Mesothelial cell of epicardium (in vitro differentiated cells): Measurements from ENCODE around the gene GOLPH3. TPM values are rescaled to one million over a fixed set of nuclear protein-coding genes. Genes with fewer than 3 reads are reported as not detected.

ENCODE experiments used
- DNase-seq, 2 experiments: peaks; one replicate each; pipeline ENCODE4 v3.0.0; 2021; ENCODE audit warnings: low spot score in 2 of 2; ENCODE audit not compliant: unreplicated experiment in 2 of 2
- H3K27ac Mint-ChIP-seq: 2 replicates; pipeline ENCODE4 v1.8.0; 2021; ENCODE audit warnings: mixed read lengths
- H3K27me3 Mint-ChIP-seq: 2 replicates; pipeline ENCODE4 v1.8.0; 2021; ENCODE audit warnings: low read depth, mixed read lengths
- H3K36me3 Mint-ChIP-seq: 2 replicates; pipeline ENCODE4 v1.8.0; 2021; ENCODE audit warnings: mixed read lengths
- H3K4me1 Mint-ChIP-seq: 2 replicates; pipeline ENCODE4 v1.8.0; 2021; ENCODE audit warnings: mixed read lengths
- H3K4me3 Mint-ChIP-seq: 2 replicates; pipeline ENCODE4 v1.8.0; 2021; ENCODE audit warnings: mild to moderate bottlenecking, moderate library complexity, mixed read lengths
- H3K9me3 Mint-ChIP-seq: 2 replicates; pipeline ENCODE4 v1.8.0; 2021; ENCODE audit warnings: mixed read lengths
- total RNA-seq: library from RNA; stranded (reverse); gene quantifications from 3 replicates; pipeline ENCODE4 v1.2.1, GENCODE V29; 2021
- TF ChIP-seq, protein P1 (sequence below): fragments of 200-600 bp; sonication (generic); IDR thresholded peaks from one replicate; pipeline ENCODE4 v1.5.0; 2021; ENCODE audit warnings: antibody characterized with exemption; ENCODE audit not compliant: unreplicated experiment

The GOLPH3 gene
- total RNA-seq, 1 donor from 2014 or later = 73.7 TPM

DNA sequence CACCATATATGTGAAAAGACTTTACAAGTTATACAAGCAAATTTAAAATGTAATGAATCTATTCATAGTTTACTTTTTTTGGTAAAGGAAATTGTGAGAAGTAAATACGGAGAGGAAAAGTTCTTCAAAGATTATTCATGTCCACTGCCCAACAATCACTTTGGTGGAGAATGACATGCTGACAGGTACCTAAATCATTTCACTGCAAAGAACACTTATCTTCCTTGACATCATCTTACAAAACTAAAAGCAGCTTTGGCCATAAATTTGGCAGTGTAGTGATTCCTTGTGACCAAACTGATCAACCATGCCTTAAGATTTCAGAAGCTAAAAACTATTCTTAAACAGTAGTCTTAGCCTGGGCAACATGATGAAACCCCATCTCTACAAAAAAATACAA lies 42.5 kb downstream of the GOLPH3 start:
- H3K27me3 Mint-ChIP-seq = no peaks in the 10 kb centered on the region
- H3K4me3 Mint-ChIP-seq = no peak overlapping the region
- H3K27ac Mint-ChIP-seq = no peak overlapping the region
- peaks cover 15% of the 10 kb centered on the region for H3K36me3 Mint-ChIP-seq
- no peaks in the 10 kb centered on the region for H3K9me3 Mint-ChIP-seq
- no peak for DNase-seq
- TF ChIP-seq, protein P1, sequence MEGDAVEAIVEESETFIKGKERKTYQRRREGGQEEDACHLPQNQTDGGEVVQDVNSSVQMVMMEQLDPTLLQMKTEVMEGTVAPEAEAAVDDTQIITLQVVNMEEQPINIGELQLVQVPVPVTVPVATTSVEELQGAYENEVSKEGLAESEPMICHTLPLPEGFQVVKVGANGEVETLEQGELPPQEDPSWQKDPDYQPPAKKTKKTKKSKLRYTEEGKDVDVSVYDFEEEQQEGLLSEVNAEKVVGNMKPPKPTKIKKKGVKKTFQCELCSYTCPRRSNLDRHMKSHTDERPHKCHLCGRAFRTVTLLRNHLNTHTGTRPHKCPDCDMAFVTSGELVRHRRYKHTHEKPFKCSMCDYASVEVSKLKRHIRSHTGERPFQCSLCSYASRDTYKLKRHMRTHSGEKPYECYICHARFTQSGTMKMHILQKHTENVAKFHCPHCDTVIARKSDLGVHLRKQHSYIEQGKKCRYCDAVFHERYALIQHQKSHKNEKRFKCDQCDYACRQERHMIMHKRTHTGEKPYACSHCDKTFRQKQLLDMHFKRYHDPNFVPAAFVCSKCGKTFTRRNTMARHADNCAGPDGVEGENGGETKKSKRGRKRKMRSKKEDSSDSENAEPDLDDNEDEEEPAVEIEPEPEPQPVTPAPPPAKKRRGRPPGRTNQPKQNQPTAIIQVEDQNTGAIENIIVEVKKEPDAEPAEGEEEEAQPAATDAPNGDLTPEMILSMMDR = no peak
- peaks cover 14% of the 10 kb centered on the region for H3K4me1 Mint-ChIP-seq

DNA sequence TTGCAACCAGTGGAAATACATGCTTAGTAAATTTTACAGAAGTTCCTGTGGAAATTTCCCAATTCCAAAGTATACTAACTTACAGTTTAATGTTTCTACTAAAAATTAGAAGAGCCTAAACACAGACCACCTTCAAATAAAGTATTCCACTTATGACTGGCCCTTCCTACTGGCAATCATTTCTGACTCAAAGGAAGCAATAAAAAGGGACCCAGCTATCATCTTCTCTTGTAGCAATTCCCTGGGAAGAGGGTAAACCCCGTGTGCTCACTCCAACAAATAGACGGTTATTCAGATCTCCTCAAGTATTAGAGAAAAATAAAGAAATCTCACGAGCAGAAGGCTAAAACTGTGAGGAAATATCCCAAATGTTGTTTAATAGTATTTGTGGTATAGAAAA lies 43.3 kb downstream of the GOLPH3 start:
- H3K9me3 Mint-ChIP-seq = no peaks in the 10 kb centered on the region
- TF ChIP-seq, protein P1 = no peak
- no peak overlapping the region for H3K4me3 Mint-ChIP-seq
- H3K27me3 Mint-ChIP-seq = no peaks in the 10 kb centered on the region
- H3K27ac Mint-ChIP-seq = peak overlapping the region; percentile 44
- peaks cover 21% of the 10 kb centered on the region for H3K36me3 Mint-ChIP-seq
- peaks cover 14% of the 10 kb centered on the region for H3K4me1 Mint-ChIP-seq
- DNase-seq = no peak

DNA sequence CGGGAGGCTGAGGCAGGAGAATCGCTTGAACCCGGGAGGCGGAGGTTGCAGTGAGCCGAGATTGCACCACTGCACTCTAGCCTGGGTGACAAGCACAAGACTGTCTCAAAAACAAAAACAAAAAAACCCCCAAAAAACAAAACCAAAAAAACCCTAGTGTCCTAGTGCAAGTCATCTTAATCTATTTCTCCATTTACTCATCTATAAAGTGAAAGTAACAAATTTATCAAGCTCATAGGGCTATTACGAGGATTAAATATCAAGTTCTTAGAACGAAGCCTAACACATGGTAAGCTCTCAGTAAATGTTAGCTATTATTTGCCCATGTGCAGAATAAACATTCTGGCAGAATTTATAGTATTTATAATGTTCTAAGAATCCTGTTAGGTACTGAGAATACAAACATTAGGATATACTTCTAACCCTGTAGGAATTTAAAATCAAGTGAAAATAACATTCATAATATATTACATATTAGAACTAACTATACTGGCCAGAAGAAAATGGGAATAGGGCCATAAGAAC lies 45.0 kb downstream of the GOLPH3 start:
- peak overlapping the region; percentile 69 for H3K27ac Mint-ChIP-seq
- TF ChIP-seq, protein P1 = no peak
- no peaks in the 10 kb centered on the region for H3K9me3 Mint-ChIP-seq
- H3K36me3 Mint-ChIP-seq = peaks cover 21% of the 10 kb centered on the region
- H3K27me3 Mint-ChIP-seq = no peaks in the 10 kb centered on the region
- H3K4me3 Mint-ChIP-seq = no peak overlapping the region
- no peak for DNase-seq
- peaks cover 14% of the 10 kb centered on the region for H3K4me1 Mint-ChIP-seq

DNA sequence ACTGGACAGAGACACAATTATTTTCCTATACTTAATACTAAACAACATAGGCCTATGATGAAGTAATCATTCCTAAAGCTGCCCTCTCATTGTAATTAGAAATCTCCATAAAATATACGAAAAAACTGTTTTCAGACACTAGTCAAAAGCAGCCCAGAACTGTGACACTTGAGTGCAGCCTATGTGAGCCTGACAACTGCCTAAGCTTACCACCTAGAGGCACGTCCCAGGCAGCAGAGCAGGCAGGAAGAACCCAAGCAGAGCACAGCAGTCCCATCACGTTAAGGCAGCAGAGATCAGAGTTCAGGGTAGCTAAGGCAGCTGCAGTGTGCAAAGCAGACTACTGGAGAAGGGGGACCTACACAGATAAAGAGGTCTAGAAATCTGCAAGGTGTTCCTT lies 46.4 kb downstream of the GOLPH3 start:
- DNase-seq = no peak
- no peak overlapping the region for H3K4me3 Mint-ChIP-seq

DNA sequence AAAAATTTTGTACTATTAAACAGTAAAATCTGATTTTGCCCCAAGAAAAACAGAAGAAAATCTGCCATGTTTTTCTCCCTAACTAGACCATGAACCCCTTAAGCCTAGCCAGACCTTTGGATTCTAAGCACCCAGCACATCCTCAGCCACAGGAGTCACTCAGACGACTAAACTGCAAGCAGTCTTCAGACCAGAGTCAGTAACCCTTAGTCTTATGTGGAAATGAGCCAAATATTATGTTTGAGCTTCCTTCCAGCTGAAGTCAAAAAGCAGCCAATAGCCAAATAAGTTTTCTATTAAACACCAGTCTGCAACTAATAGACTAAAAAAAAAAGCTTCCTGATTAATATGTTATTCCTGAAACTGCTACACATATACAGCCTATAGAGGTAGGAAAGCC lies 47.4 kb downstream of the GOLPH3 start:
- Mint-ChIP-seq H3K27me3 (no peaks in the 10 kb centered on the region), H3K27ac (peak overlapping the region; percentile 59), H3K4me3 (no peak overlapping the region), H3K9me3 (no peaks in the 10 kb centered on the region), H3K36me3 (peaks cover 21% of the 10 kb centered on the region), H3K4me1 (peaks cover 11% of the 10 kb centered on the region)
- DNase-seq = no peak
- TF ChIP-seq, protein P1 = no peak

More for the DNA sequence above, 46.4 kb downstream of the GOLPH3 start:
- Mint-ChIP-seq H3K9me3 (no peaks in the 10 kb centered on the region), H3K27me3 (no peaks in the 10 kb centered on the region), H3K27ac (peak overlapping the region; percentile 59), H3K4me1 (peaks cover 11% of the 10 kb centered on the region), H3K36me3 (peaks cover 18% of the 10 kb centered on the region)
- TF ChIP-seq, protein P1 = no peak
